Activated T-cell treated with anti-CD3 and anti-CD28 coated beads, Interleukin-2, amount 50 U/mL, for 1 hour (primary cell): Measurements from ENCODE around the gene EFCAB14.
"Not testable (repeated sequence)": the region's sequence is repeated elsewhere in the genome, so short reads cannot be mapped to it uniquely, and the experiment has no call there.

Experiments
- DNase-seq: peaks from one replicate; pipeline ENCODE4 v3.0.0-alpha.2; 2020

Gene EFCAB14

GRCh38 chr1:46721686-46722205, 2.8 kb upstream of the EFCAB14 start:
- no peak for DNase-seq

DNA sequence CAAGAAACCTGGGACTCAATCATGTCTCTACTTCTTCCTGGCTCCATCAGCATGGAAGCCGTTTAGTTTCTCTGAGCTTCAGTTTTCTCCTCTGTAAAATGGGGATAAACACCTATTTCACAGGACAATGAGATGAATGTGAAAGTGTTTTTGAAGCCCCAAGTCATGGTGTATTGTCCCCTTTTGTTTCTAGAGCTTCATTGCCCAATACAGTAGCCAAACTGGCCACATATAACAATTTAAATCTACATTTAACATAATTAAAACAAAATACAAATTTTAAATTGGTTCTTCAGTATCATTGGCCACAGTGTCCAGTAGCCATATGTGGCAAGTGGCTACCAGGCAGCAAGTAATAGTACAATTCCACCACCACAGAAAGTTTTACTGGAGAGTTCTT, 2.3 kb upstream of the EFCAB14 start:
- DNase-seq: no peak

DNA sequence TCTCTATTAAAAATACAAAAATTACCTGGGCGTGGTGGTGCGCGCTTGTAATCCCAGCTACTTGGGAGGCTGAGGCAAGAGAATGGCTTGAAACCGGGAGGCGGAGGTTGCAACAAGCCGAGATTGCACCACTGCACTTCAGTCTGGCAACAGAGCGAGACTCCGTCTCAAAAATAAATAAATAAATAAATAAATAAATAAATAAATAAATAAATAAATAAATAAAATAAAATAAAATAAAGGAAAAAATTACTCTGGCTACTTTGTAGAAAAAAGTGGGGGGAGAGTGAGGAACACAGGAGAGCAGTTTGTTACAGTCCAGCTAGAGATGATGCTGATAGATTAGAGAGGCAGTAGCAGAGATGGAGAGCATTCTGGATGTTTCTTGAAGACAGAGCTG, 1.4 kb upstream of the EFCAB14 start:
- DNase-seq: not testable (repeated sequence)

- no peak for DNase-seq
Measured at GRCh38 chr1:46719689-46720088, 775 bp upstream of the EFCAB14 start.

GRCh38 chr1:46718340-46718726, 581 bp downstream of the EFCAB14 start:
- no peak for DNase-seq

- DNase-seq: no peak
Measured at GRCh38 chr1:46717654-46718053, 1.3 kb downstream of the EFCAB14 start.

- no peak for DNase-seq
Measured at GRCh38 chr1:46714976-46715375, 3.9 kb downstream of the EFCAB14 start.

DNA sequence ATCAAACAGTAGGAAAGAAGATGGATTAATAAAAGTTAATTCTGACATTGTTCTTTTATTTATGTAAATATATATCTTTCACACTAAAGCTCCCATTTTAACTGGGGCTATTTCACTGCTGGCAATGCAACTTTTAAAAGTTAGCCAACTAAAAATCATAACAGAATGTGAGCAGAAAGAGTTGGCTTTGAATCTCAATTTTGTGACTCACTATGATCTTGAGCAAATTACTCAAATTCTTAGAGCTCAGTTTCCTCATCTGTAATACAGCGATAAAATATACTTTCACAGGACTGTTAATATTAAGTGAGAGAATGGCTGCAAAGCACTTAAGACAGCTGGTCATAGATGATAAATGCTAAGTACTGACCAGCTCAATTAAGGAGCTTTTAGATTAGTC, 10.8 kb downstream of the EFCAB14 start:
- DNase-seq: no peak

- no peak for DNase-seq
Measured at GRCh38 chr1:46705408-46705807, 13.5 kb downstream of the EFCAB14 start.

- DNase-seq: no peak
Measured at GRCh38 chr1:46703927-46704641, 14.8 kb downstream of the EFCAB14 start.

GRCh38 chr1:46699666-46700065, 19.2 kb downstream of the EFCAB14 start:
- no peak for DNase-seq

- no peak for DNase-seq
Measured at GRCh38 chr1:46697053-46697452, 21.9 kb downstream of the EFCAB14 start.

DNA sequence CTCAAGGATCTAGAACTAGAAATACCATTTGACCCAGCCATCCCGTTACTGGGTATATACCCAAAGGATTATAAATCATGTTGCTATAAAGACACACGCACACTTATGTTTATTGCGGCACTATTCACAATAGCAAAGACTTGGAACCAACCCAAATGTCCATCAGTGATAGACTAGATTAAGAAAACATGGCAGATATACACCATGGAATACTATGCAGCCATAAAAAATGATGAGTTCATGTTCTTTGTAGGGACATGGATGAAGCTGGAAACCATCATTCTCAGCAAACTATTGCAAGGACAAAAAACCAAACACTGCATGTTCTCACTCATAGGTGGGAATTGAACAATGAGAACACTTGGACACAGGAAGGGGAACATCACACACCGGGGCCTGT, 24.2 kb downstream of the EFCAB14 start:
- not testable (repeated sequence) for DNase-seq

GRCh38 chr1:46692811-46693770, 25.8 kb downstream of the EFCAB14 start:
- no peak for DNase-seq

- no peak for DNase-seq
Measured at GRCh38 chr1:46691997-46692790, 26.7 kb downstream of the EFCAB14 start.

DNA sequence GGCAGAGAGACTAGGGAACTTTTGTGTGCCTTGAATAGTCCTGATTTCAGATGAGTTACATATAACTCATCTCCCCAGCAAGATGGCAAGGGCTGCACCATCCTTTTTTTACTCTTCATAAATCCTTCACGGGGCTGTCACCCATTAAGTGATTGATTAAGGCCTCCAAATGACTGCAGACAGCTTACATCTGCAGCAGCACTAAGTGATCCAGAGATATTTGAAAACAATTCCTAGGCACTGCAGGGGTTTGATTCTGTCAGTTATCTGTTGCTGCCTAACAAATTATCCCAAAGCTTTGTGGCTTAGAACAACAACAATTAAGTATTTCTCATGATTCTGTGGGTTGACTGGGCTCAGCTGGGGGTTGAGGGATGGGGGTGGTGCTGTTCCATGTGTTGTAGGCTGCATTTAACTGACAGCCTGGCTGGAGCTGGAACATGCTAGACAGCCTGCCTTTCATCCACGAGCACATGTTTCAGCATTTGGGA, 27.9 kb downstream of the EFCAB14 start:
- DNase-seq: no peak

DNA sequence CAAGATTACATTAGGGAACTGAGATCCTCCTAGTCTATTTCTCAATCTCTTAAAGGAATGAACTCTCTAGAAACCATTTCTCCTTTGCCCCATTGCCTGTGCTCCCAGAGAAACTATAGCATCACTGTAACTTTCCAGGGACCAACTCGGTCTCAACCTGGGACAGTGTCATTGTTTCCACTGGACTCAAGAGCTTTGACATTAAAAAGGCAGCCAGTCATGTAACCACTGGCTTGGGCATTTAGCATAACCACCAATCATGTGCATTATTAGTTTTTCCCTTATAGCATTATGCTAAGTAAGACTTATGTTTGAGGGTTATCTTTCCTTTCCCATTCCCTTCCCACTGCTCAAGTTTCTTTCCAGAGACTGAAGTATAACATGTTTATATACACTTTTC, 29.0 kb downstream of the EFCAB14 start:
- DNase-seq: no peak

DNA sequence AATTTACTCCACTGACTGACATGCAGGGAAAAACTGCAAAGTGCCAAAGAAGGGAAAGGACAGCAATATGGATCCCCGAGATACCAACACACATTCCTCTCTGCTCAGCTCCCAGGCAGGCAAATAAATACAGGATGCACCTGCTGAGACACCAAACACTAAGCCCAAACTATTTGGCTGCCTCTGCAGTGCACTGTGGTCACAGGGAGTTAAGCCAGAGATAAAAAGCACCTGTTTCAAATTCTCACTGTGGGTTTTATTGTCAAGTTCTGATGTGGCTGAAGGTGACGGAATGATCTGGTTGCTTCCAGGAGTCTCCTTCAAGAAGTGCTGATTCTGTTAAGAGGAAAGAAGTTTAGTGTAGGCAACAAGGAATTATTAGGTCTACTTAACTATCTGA, 29.6 kb downstream of the EFCAB14 start:
- DNase-seq: no peak

GRCh38 chr1:46687921-46688509, 30.9 kb downstream of the EFCAB14 start:
- no peak for DNase-seq

DNA sequence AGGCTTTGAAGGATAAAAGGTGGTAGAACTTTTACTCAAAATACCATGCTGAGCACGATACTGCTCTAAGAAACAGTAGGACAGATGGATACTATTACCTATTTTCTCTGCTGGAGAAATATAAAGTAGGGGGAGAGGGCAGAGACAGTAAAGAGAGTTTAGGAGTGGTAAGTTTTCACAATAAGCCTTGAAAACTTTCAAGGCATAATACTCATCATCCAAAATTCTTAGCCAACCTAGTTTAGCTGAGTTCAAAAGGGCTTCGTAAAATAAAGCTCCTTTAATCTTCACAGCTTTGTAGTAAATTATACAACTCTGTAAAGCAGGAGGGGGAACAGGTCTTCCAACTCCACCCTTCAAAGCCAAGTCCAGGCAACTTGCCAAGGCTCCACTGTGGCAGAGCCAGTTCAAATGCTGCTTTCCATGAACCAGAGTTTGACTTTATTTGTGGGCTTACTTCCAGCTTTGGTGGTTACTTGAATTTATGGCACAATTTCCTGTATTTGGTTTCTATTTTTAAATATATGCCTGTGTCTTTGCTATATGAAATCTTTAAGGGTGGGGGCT, 31.7 kb downstream of the EFCAB14 start:
- DNase-seq: no peak

GRCh38 chr1:46686255-46686654, 32.7 kb downstream of the EFCAB14 start:
- DNase-seq: no peak

DNA sequence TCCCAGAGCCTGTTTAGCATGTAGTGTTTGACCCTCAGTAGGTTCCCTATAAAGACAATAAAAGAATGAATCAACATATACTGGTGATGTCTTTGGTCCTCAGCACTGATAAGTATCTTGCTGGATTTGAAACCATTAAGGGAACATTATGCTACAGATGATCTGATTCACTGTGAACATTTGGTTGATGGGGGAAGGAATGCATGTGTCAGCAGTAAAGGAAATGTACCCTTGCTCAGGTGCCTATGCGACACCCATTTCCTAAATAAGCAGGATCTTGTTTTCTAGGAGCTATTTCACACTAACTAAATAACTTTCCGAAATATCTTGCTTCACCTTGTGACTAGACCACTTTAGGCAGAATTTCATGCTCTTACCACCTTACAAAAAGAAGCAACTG, 34.2 kb downstream of the EFCAB14 start:
- DNase-seq: no peak
